HG03135 (cell line): ENCODE data around the gene RAD9A.
"Not testable (repeated sequence)": the region's sequence is repeated elsewhere in the genome, so short reads cannot be mapped to it uniquely, and the experiment has no call there.

ENCODE experiments used
- ATAC-seq: cut with Tn5 transposase; IDR thresholded peaks from one replicate; pipeline ENCODE4 v1.9.1; 2021; ENCODE audit warnings: mild to moderate bottlenecking, moderate library complexity; ENCODE audit not compliant: unreplicated experiment

RAD9A gene

DNA sequence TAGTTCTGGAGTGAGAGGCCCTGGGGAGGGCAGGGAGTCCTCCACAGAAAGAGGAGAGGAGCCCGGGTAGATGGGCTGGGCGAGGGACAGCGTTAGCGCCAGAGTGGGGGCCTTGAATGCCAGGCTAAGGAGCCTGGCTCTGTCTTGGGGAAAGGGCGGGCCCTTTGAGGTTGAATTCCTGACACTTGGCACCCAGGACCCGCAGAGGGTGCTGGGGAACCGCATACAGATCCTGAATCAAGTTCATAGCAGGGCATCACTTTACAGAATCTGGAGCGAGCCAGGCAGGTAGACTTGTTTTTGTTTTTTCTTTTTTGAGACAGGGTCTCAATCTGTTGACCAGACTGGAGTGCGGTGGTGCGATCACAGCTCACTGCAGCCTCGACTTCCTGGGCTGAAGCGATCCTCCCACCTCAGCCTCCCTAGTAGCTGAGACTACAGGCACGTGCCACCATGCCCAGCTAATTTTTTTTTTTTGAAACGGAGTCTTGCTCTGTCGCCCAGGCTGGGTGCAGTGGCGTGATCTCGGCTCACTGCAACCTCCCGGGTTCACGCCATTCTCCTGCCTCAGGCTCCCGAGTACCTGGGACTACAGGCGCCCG lies 29.7 kb downstream of the RAD9A start:
- ATAC-seq, result no peak

DNA sequence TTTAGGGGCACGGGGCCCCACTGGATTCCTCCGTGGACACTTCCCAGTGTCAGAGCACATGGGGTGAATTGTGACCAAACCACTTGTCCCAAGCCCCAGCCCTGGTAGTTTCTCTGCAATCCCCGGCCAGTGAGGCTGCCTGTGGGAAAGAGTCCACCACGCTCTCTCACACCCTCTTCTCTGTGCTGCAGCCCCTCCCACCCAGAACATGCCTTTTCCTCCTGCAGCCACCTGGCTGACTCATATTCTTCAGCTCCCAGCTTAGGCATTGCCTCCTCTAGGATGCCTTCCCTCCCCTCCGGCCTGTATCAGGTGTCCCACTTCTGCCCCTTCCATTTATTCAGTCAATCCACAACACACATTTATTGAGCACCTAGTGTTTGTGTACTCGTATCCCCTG lies 31.1 kb downstream of the RAD9A start:
- no peak for ATAC-seq

DNA sequence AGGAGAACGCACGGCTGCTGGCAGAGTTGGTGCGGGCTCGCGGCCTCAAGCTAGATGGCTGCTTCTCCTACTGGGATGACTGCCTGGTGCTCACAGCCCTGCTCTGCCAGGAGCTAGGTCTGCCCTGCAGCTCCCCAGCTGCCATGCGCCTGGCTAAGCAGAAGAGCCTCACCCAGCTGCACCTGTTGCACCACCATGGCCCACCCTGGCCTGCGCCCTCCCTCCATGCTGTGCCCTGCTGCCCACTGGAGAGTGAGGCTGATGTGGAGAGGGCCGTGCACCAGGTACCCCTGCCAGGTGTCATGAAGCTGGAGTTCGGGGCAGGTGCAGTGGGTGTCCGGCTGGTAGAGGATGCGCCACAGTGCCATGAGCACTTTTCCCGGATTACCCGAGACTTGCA lies 31.7 kb downstream of the RAD9A start:
- ATAC-seq, result no peak

DNA sequence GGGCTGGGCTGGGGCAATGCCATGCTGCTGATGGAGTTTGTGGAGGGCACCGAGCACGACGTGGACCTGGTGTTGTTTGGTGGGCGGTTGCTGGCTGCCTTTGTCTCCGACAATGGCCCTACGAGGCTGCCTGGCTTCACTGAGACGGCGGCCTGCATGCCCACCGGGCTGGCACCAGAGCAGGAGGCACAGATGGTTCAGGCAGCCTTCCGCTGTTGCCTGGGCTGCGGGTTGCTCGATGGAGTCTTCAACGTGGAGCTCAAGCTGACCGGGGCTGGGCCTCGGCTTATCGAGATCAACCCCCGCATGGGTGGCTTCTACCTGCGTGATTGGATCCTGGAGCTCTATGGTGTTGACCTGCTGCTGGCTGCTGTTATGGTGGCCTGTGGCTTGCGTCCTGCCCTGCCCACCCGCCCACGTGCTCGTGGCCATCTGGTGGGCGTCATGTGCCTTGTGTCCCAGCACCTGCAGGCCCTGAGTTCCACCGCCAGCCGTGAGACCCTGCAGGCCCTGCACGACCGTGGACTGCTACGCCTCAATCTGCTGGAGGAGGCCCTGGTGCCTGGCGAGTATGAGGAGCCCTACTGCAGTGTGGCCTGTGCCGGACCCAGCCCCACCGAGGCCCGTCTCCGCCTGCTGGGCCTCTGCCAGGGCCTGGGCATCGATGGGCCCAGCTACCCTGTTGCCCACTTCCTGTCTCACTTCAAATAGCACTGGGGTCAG lies 32.3 kb downstream of the RAD9A start:
- no peak for ATAC-seq

DNA sequence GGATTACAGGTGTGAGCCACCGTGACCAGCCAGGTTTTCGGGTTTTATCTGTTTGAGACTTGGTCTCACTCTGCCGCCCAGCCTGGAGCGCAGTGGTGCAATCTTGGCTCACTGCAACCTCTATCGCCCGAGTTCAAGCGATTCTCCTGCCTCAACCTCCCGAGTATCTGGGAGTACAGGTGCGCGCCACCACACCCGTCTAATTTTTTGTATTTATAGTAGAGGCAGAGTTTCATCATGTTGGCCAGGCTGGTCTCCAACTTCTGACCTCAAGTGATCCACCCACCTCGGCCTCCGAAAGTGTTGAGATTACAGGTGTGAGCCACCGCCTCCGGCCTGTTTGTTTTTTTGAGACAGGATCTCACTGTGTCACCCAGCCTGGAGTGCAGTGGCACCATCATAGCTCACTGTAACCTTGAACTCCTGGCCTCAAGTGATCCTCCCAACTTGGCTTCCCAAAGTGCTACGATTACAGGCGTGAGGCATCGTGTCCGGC lies 35.6 kb downstream of the RAD9A start:
- not testable (repeated sequence) for ATAC-seq

DNA sequence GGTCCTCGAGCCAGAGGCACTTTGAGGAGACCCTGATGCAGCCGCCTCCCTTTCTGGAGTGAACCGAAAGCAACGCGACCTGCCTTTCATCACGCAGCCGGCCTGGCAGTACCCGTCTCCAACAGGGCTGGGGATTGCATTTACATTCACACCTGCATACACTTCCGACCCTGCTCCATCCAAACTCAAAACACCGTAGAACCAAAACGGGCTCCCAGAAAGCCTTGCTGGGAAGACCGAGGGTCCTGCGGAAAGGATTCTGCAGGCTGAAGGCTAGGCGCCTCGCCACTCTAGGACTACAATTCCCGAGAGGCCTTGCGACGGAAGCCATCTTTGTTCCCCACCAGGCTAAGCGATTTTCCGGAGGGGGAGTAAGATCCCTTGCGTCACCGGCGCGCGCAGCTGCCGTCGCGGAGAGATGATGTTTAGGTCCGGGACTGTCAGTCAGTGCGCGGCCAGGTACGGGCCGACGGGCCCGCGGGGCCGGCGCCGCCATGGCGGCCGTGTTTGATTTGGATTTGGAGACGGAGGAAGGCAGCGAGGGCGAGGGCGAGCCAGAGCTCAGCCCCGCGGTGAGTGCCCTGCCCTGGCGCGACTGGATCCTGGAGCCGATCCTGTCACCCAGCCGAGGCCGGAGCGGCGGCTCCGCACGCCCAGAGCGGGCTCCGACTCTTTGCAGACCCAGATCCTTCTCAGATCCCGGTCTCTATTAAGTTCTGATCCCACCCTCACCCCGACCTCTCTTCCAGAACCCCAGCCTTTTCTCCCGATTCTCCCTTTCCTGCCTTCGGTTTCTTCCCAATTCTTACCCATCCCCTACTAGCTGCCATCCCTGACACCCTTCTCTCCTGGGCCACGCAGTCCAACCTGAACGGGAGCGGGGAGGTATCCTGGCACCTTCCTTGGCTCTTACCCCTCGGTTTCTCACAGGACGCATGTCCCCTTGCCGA lies 36.5 kb downstream of the RAD9A start, which contains the start of gene RPS6KB2:
TSS of gene RPS6KB2 (plus strand) at position 443 of the 950 bp plus-strand sequence. CDS start at position 495, 52 bp downstream.
- peak; percentile 82 for ATAC-seq

DNA sequence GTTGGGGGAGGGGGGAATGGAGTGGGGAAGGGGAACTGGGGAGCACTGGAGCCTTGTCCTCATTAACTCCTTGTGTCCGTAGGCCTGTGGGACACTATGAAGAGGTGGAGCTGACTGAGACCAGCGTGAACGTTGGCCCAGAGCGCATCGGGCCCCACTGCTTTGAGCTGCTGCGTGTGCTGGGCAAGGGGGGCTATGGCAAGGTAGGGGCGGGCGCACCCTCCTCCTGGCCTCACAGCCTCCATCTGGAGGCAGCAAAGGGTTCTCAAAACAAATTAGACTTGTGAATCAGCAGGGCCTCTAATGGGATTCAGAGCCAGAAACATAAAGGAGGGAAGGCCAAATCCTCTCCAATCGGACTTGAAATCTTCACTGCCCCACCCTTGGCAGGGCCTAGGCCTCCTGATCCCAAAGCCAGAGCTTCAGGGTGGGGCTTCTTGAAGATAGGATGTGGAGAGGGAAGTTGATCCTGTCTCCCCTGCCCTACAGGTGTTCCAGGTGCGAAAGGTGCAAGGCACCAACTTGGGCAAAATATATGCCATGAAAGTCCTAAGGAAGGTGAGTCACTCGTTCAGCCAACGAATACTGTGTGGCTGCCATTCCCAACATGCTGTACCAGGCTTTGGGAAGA lies 37.4 kb downstream of the RAD9A start:
- no peak for ATAC-seq

DNA sequence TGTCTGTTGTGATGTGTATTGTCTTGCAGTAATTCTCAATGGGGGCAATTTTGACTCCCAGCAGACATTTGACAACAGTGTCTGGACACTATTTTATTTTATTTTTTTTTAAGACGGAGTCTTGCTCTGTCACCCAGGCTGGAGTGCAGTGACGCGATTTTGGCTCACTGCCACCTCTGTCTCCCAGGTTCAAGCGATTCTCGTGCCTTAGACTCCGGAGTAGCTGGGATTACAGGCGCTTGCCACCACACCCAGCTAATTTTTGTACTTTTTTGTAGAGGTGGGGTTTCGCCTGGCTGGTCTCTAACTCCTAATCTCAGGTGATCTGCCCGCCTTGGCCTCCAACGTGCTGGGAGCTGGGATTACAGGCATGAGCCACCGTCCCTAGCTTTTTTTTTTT lies 37.9 kb downstream of the RAD9A start:
- no peak for ATAC-seq

DNA sequence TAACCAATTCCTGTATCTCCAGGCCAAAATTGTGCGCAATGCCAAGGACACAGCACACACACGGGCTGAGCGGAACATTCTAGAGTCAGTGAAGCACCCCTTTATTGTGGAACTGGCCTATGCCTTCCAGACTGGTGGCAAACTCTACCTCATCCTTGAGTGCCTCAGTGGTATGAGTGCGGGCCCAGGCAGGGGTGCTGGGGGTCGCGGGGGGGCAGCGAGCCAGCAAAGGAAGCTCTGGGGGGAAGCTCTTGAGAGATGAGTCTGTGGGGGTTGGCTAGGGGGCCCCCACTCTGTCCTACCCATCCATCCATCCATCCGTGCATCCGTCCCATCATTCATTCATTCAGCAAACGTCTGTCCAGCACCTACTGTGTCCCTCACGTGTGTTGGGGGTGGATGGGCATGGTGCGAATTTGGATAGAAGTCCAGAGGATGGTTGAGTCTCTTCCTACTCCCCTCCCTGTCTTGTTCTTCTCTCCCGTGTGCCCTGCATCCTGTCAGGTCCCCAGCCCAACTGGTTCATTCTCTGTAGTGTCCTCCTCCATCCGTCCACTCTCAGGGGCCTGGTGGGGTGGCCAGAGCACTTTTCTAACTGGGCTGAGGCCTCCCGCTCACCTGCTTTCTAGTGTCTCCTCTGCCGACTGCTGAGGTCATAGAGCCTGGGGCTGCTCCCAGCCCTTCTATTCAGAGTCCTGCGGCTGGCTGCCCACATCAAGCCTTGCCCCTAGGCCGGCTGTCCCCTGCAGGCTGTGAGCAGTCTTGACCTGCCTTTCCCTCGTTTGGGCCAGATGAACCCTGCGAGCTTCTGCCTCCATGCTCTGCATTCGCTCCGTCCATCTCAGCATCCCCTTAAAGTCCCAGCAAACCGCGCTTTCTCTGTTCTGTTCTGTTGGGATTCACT lies 39.8 kb downstream of the RAD9A start:
- ATAC-seq, result no peak

DNA sequence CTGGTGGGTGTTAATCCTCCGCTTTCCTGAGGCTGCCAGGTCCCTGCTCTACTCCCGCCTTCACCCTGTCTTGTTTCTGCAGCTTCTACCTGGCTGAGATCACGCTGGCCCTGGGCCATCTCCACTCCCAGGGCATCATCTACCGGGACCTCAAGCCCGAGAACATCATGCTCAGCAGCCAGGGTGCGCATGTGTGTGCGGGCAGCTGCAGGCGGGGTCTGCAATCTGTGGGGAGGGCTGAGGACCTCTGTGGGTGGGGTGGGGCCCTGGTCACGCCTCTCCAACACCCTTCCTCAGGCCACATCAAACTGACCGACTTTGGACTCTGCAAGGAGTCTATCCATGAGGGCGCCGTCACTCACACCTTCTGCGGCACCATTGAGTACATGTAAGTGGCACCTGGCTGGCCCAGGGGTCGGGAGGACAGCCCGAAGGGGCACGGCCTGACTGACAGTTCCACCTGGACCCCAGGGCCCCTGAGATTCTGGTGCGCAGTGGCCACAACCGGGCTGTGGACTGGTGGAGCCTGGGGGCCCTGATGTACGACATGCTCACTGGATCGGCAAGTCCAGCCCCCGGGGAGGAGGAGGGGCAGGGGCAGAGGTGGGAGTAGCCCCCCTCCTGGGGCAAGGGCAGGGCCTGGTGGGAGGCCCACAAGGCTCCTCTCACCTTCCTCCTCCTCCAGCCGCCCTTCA lies 41.0 kb downstream of the RAD9A start:
- no peak for ATAC-seq

DNA sequence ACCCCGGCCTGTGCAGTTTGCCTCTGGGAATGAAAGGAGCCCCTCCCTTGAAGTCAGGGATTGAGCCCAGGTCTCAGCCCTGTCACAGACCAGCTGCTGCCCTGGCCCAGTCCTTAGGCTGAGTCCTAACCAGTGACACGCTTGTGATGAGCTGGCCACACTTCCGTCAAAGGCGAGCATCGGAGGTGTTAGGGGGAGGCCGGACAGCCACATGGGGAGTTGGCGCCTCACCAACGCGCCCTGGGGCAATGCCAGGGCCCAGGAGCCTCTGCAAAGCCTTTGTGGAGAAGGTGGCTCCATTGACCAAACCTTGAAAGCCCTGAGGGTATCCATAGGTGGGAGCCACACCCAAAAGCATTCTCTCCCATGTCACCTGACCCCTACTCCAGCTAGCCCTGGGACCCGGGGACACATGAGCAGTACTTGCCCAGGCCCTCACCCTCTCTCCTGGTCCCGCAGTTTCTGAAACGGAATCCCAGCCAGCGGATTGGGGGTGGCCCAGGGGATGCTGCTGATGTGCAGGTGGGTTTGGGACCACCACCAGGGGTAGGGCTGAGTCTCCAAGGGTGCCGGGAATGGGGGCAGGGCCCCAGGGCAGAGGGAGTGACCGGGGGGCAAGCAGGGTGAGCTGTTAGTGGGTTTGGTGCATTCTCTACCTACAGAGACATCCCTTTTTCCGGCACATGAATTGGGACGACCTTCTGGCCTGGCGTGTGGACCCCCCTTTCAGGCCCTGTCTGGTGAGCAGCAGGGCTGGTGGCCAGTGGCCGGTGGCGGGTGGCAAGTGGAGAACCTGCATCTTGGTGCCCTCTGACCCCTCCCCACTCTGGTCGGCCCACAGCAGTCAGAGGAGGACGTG lies 42.0 kb downstream of the RAD9A start:
- no peak for ATAC-seq

DNA sequence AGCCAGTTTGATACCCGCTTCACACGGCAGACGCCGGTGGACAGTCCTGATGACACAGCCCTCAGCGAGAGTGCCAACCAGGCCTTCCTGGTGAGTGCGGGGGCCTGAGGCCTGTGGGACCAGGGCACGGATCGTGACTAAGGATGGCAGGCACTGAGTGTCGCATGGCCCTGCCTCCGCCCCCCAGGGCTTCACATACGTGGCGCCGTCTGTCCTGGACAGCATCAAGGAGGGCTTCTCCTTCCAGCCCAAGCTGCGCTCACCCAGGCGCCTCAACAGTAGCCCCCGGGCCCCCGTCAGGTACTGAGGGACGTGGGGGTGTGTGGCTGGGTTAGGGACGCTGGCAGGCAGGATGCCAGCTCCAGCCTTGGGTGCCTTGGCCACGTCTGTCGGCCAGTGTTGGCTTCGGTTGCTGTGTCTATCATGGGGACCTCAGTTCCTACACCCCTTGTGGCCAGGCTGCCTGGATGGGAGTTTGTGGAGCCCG lies 42.7 kb downstream of the RAD9A start:
- ATAC-seq, result no peak

DNA sequence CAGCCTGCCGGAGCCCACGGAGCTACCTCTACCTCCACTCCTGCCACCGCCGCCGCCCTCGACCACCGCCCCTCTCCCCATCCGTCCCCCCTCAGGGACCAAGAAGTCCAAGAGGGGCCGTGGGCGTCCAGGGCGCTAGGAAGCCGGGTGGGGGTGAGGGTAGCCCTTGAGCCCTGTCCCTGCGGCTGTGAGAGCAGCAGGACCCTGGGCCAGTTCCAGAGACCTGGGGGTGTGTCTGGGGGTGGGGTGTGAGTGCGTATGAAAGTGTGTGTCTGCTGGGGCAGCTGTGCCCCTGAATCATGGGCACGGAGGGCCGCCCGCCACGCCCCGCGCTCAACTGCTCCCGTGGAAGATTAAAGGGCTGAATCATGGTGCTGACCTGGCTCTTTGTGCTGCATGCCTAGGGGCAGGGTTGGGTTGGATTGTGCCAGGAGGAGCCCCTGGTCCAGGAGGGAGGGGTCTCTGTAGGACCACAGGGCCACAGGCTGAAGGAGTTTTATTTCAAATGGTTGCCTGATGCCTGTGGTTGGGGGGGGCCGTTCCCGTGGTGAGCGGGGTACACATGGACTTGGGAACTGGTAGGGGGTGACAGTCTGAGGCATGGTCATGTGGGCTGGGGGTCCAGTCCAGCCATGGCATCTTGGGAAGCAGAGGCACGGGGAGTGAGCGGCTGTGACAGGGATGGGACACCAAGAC lies 43.4 kb downstream of the RAD9A start:
- ATAC-seq, result no peak

DNA sequence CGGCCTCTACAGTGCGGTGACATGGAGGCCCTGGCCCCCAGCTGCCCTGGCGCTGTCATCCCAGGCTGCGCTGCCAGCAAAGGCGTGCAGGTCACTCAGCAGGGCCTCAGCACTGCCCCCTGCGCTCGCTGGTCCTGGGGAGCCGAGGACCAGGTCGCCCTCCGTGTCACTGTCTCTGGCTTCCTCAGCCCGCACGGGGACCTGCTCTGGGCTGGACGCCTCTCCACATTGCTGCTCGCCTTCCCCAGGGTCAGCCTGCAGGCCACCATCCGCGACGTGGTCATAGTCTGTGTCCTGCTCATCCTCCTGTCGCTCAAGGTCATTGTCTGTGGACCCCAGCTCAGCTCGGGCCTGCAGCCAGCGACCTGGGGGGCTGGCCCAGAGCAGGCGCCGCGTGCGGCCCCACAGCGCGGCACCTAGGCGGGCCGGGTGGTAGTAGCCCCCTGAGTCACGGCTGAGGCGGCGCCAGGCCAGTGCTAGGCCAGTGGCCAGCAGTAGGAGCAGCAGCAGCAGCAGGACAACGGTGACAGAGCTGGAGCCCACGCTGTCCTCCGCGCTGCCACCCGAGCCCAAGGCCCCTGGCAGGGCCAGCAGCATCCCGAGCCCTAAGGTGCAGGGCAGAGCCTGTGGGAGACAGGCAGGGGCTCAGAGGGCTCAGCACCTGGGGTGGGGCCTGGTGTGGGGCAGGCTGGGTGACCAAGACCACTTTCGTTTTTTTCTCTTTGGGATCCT lies 44.1 kb downstream of the RAD9A start:
- no peak for ATAC-seq

DNA sequence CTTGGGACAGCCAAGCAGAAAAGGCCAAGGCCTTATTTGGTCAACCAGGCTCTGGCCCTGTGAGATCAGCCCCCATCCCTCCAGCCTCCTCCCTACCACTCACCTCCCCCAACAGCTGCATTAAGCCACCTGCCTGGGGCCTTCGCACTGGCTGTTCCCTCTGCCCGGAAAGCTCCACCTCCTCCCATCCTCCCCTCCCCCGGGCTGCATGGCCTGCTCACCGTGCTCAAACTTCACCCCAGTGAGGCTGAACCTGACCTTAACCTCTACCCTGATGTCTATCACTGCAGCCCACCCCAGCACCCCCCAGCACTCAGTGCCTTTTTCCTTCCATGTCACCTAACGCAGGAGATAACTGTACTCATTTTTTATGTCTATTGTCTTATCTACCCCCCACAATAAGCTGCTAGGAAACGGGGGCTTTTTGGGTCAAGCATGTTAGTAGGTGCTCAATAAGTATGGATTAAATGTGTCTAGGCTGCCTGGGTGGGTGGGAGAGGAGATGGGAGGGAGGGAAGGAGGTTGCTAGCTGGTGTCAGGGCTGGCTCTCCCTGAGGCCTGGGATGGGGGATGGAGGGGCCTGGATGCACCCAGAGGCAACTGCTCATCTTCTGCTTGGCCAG lies 44.8 kb downstream of the RAD9A start:
- peak; percentile 38 for ATAC-seq

DNA sequence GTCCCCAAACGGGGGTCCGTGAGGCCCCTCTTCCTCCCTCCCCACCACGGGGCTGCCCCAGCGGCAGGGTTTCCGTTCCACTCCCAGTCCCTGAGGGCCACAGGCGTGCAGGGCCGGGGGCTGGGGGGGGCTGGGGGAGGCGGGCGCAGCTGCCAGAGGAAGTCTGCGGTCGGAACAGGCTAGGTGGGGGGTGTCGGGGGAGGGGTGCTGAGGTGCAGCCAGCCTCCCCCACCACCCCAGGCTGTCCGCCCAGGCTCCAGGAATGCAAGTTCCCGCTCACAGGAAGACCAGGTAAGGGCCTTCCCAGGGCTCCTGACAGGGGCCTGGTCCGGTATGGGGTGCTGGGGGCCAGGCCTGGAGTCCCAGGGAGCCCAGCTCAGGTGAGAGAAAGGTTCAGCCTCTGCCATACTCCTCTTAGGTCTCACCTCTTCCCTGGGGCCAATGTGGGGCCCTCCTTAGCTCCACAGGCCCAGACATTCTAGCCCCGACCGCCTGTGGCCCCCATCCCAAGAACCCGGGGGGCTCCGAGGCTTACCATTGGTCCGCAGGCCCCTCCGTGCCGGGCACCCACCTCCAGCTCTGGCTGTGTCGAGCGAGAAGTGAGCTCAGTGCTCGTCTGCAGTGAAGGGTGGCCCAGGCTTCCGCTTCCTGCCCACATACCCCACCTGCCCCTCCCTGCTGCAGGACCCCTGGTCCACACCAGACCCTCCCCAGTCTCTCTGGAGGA lies 45.5 kb downstream of the RAD9A start, which contains the start of gene PTPRCAP:
TSS of gene PTPRCAP (minus strand) at position 601 of the 727 bp plus-strand sequence. CDS start at position 538, 63 bp downstream.
- ATAC-seq, result no peak
